HG02943 (cell line): Measurements from ENCODE around the gene ACTR6.
"Not testable (repeated sequence)": the region's sequence is repeated elsewhere in the genome, so short reads cannot be mapped to it uniquely, and the experiment has no call there.

ENCODE experiments used
- ATAC-seq: cut with Tn5 transposase; IDR thresholded peaks from one replicate; pipeline ENCODE4 v1.9.1; 2021; ENCODE audit warnings: mild to moderate bottlenecking, low read depth, moderate library complexity; ENCODE audit not compliant: unreplicated experiment

The ACTR6 gene

DNA sequence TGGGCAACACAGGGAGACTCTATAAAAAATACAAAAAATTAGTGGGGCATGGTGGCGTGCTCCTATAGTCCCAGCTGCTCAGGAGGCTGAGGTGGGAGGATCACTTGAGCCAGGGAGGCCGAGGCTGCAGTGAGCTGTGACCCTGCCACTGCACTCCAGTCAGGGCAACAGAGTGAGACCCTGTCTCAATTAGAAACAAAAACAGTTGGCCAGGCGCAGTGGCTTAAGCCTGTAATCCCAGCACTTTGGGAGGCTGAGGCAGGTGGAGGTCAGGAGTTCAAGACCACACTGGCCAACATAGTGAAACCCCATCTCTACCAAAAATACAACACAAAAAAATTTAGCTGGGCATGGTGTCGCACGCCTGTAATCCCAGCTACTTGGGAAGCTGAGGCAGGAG, 64.5 kb downstream of the ACTR6 start:
- not testable (repeated sequence) for ATAC-seq

DNA sequence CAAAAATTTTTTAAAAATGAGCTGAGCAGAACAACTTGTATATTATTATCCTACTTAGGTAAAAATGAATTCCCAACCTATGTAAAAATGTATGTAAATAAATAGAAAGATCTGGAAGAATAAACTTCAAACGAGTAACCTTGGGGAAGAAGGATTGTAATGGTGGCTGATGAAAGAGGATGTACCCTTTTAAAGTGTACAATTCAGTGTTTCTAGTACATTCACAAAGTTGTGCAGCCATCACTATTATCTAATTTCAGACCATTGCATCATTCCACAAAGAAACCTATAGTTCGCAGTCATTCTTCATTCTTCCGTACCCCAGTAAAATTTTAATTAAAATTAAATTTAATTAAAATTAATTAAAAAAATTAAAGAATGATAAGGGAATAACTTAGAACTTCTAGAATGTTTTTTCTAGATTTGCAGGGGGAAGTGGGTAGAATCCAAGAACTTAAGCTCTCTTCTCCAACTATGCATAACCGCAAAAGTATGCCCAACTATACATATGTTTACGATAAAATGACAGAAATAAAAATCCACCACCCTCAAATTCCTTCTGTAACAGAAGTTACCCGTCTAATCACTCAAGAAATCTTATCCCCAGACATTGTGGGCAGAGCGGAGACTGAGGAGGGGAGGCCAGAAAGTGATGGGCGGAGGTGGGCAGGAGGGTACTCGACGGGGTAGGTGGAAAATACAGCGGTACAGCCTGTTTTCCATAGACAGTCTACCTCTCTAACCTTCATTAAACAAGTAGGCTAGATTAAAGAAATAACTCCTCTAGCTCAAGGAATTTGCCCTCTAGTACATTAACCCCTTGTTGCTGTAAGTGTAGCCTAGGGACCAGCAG, 65.3 kb downstream of the ACTR6 start:
- ATAC-seq, result no peak

DNA sequence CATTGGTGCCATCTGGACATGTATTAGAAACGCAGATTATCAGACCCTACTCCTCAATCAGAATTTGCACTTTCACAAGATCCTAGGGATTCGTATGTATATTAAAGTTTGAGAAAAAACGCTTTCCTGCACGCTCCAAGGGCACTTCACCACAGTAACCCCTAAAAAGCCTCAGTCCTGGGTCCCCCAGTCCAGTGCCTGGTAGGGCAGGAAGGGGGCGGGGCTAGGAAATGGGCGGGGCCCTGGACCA, 65.9 kb downstream of the ACTR6 start:
- ATAC-seq, result peak; percentile 84

DNA sequence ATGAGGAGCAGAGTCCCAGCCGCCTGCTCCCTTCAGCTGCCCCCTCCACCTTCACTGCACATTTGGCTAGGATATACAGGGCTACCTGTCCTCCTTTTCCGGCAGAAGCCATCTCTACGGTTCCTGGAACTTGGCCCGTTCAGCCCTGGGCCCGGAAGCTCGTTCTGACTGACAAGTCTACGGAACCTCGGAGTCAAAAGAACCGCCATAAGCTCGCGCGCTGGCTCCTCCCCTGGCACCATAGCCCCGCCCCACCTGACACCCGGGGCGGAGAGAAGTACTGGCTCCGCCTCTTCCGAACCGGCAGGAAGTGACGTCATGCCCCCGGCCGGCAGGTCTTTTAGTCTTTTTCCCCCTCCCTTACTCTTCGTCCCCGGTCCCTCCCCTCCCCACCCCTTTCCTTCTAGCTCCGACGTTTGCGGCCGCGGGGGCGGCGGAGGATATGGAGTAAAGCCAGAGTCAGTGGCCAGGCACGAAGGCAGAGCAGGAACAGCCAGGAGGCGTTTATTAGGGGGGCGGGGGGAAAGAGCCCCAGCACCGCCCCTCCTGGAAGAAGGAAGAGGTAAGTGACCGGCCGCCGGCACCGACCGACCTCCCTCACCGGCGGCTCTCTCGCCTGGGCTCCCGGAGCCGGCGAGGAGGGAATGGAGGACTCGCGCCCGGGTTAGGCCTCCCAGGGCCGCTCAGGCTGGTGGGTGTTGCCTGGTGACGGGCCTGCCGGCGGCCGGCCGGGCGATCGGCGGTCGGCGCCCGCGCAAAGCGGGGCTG, 66.4 kb downstream of the ACTR6 start, which contains the start of the genes DEPDC4 and SCYL2:
Gene DEPDC4, minus strand, starts transcription at position 245 of the 768 bp plus-strand sequence. Its CDS starts 3 bp downstream, at position 242.
Gene SCYL2, plus strand, starts transcription at position 343 of the 768 bp plus-strand sequence. CDS start 15,794 bp downstream, outside the sequence.
- ATAC-seq, result peak; percentile 92

DNA sequence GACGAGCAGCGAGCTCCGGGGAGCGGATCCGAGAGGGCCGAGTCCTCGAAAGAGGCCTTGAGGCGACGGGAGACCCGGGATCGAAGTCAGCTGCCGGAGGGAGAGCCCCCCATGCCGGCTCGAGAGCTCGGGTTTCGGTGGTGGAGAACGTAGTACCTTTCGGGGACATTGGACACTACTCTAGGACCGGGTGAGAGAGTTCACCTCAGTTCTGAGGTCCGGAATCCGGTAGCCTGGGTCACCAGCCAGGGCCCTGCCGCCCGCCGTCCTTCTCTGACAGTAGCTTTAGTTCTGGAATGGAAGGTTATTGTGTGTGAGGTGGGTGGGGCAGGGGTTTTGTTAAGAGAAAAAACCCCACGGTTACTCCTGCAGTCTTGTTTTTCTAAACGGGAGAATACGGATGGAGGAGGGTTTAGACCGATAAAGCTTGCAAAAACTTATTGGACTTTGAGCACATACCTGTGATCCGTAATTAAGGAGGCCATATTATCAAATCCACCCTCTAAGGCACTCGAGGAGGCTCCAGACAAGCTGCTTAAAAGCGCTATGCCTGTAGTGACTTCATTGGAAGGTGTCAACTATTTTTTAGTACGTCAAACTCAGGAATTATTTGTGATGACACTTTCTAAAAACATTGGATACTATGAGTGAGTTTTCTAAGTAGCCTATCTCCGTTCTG, 67.1 kb downstream of the ACTR6 start:
- peak; percentile 13 for ATAC-seq

DNA sequence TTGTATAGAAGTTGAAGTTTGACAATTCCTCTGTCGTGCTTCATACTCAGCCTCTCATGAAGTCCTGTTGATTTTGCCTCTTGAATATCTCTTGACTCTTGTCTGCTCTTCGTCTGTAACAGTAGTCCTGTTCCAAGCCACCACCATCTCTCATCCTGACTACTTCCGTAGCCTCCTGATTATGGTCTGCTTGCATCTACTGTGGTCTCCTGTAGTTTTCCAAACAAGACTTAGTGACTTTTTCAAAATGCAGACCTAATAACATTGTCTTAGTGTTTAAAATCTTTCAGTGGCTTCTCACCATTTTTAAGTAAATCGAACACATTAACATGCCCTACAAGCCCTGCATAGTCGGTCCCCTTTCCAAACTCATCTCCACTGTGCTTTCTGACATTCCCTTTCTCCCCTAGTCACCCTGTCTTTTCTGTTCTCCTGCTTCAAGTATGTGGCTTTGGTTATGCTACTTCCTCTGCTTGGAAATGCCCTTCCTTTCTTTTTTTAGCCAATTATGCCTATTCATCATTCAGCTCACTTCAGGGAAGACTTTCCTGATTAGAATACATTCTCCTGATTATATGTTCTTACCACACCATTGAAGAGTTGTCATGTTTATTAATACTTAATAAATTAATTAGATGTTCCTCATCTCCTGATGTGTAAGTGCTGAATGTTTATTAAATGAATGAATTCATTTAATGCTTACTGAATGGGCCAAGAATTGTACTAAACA, 68.4 kb downstream of the ACTR6 start:
- no peak for ATAC-seq

DNA sequence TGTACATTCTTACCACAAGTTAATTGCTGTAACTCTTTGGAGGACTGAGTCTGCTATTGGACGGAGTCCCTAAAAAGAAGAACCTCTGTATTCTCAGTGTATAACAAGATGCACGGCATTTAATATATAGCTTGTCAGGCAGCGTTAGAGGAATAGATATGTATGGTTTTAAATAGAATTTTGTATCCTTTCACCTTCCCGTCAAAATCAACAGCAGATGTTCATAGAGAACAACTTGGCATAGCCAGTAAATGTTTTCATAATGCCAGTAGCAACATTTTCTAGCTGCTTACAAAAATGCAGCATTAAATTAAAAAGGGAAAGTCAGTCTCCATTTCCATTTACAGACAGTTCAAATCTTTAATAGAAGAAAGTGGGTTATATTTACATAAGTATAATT, 73.2 kb downstream of the ACTR6 start:
- no peak for ATAC-seq
